IPS DF 19.7 (cell line): ENCODE measurements around the gene CFAP100.

Experiments
- DNase-seq: peaks from one replicate; pipeline ENCODE4 v3.0.0-alpha.2; 2013; ENCODE audit warnings: low read depth, low spot score

CFAP100 gene

GRCh38 chr3:126356373-126357264, 38.1 kb upstream of the CFAP100 start:
- no peak for DNase-seq

DNA sequence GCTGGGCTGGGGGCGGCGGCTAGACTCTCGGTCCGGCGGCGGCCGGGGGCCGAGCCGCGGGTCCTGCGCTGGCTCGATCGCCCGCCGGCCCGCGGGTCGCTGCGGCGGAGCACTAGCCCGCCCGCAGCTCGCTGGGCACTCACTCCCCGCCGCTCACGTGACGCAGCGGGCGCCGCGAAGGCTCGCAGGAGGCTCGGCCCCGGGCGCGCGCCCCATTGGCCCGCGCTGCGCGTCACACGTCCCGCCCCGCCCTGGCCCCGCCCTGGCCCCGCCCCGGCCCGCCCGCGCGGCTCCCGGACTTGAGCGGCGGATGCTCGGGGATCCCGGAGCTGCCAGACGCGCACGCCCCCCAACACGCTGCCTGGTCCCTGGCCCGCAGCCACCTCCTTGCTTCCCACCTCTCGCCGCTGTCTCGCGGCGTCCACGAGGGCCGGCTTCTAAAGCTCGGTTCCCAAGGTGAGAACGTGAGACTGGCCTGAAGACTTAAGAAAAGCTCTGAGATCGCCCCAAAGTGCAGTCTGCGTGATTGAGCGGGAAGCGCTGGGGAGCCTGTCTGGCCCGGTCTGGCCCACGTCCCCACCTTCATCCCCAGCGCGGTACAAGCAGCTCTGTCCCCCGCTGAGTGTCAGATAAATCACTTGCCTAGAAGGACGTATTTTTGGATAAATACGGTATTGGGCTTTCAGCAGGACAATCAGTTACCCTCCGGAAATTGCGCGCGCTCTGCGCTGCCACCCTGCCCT, 37.2 kb upstream of the CFAP100 start, which contains the start of gene KLF15:
TSS of gene KLF15 (minus strand) at position 114 of the 743 bp plus-strand sequence. CDS start 4,486 bp downstream, outside the sequence.
- DNase-seq: no peak

- no peak for DNase-seq
These were observed 36.5 kb upstream of the CFAP100 start for GRCh38 chr3:126358038-126358815.

DNA sequence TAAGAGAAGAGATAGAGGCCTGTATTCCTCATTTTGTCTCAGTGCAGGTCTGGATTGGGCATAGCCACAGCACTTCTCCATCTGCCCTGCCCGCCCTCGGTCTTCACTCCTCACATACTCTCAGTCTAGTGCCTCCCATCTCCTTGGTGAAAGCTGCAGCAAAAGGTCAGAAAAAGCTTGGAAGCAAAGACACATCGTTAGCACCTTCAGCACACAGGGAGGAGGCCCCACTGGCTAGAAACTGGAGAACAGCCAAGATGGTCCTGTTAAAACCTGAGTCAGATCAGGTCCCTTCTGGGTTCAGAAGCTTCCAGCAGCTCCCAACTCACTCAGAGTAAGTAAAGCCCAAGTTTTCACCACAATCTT, 35.9 kb upstream of the CFAP100 start:
- DNase-seq: no peak

- no peak for DNase-seq
These were observed 34.5 kb upstream of the CFAP100 start for GRCh38 chr3:126360046-126360713.

- DNase-seq: no peak
These were observed 34.0 kb upstream of the CFAP100 start for GRCh38 chr3:126360714-126361060.

DNA sequence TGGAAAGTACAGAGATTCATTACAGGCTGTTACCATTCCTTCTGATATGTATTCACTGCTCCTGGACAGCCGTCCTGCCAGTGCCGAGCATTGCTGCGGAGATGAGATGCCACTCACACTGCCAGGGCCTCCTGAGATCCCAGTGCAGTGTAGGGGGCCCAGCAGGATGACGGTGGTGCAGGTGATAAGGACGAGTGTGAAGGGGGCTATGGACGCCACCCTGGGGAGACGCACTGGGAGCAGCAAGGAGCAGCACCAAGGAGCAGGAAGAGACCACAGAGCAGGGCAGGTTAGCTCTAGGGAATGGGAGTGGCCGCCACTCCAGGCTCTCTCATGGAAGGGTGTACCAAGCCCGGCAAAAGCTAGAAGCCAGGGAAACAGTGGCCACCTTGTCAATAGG, 33.5 kb upstream of the CFAP100 start:
- no peak for DNase-seq

DNA sequence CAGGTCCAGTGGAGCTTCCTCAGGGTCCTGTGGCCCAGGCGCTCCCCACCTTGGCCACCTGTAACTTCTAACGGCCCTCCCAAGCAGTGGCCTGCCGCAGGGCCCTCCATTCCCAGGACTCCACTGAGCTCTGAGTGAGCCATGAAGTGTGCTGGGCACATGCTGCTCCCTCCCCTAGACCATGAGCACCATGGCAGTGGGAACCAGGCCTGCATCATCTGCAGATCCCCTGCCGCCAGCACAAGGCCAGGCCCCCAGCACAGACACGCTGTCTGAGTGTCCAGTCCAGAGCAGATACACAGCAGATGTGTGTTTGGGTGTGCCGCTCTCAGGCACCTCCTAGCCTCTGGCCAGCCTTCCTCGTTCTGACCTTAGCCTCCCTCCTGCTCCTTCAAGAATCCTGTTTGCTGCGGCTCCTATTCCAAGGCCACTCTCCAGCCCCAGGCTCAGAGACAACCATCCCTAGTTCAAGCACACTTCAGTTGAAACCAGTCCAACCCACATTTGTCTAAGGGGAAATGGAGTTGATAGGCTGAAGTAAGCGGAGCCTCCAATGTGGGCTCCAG, 30.5 kb upstream of the CFAP100 start:
- DNase-seq: no peak

- DNase-seq: no peak
These were observed 29.9 kb upstream of the CFAP100 start for GRCh38 chr3:126364731-126365301.

DNA sequence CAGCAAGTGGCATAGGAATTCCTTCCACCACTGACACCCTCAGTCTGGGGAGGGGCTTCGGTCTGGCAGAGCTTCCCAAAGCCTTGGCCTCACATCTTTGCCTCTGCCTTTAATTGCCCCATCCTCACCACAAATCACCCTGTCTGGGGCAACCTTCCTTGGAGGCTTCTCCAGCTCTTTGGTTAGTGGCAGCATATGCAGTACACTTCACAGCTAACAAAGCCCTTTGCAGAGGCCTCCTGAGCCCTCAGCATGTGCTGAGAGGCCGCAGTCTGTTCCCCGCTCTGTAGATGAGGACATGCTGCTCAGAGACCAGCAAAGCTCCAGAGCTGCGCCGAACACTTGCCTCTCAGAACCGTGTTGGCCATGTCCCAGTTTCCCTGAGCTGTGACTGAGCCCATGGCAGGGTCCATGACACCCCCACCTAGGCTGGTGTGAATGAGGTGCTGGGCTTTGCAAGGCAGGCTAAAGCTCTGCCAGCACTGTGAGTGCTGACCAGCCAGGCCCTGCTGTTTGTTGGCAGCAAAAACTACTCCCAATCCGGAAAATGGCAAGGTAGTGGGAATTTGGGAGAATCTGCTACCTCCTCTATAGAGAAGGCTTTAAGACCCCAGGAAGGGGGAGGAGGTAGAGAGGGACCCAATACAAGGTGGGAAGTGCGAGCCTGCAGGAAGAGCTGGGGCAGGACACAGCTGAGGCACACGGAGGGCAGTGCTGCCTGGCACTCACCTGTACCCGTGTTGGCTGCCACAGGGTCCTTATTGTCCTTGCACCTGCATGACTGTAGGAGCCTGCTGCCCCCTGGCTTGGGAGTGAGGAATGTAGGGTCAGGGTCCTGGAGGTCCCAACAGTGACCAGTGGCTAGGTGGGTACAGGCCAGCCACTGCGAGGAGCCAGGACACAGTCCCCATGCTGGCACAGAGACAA, 29.1 kb upstream of the CFAP100 start:
- no peak for DNase-seq

DNA sequence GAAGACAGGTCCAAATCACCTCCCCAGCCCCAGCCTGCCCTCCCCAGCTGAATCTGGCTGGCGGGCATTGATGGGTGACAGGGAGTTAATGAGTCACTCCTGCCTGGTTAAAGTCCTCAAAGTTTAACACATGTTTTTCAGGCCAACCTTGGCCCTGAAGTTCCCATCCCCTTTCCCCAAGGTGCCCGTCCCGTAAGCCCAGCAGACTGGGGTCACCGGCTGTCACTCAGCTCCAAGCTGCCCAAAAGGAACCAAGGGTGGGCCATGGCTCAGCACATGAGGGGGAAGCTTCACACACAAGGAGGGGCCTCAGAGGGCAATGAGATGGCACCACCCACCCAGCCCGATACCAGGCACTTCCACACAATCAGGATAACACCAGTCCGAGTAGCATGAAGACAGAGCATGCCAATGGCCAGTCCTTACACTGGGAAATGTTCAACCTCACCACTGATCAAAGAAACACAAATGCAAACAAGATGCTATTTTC, 27.3 kb upstream of the CFAP100 start:
- no peak for DNase-seq

GRCh38 chr3:126369490-126369889, 25.2 kb upstream of the CFAP100 start:
- no peak for DNase-seq

DNA sequence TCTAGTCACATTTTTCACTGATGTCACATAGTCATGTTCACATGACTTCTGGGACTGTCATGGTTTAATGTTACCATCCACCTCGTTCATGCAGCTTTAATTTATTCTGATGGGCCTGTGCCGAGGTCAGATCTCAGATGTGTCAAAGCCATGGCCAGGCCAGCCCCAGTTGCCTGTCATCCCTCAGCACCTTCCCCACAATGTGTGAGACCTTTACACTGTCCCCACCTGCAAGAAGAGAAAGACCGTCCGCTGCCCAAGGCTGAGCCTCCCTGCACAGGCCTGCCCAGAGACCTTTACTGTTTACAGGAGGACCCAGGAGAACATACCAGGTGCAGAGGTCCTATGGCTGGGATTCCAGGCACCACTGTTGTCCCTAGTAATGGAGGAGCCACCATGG, 24.7 kb upstream of the CFAP100 start:
- no peak for DNase-seq

- no peak for DNase-seq
These were observed 24.1 kb upstream of the CFAP100 start for GRCh38 chr3:126370606-126371005.

DNA sequence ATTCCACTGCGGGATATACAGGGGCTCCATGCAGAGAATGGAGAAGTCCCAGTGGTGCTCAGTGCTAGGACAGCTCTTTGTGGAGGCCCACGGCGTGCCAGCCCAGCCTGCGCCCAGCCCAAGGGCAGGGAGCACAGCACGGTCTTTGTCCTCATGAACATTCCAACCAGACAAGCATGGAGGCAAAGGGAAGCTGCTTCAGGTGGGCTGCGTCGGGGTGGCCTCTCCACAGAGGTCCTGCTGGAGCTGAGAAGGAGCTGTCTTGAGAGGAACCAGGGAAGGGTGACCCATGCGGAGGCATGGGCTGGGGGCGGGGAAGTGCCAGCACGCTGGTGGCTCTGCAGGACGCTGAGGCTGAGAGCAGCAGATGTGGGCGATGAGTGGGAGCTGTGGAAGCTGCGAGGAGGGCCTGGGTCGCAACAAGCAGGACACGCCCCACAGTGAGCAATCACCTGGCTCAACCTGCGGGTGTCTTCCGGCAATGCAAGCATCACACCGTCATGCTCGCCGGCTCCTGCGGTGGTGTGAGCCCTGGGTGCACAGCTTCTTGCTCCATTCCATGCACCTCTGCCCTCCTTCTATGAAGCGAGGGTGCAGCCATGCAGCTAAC, 23.5 kb upstream of the CFAP100 start:
- no peak for DNase-seq

GRCh38 chr3:126372413-126373145, 22.1 kb upstream of the CFAP100 start:
- no peak for DNase-seq

GRCh38 chr3:126373146-126373613, 21.5 kb upstream of the CFAP100 start:
- DNase-seq: no peak
